ENCODE data around the gene MCTP1.

Gene MCTP1

DNA sequence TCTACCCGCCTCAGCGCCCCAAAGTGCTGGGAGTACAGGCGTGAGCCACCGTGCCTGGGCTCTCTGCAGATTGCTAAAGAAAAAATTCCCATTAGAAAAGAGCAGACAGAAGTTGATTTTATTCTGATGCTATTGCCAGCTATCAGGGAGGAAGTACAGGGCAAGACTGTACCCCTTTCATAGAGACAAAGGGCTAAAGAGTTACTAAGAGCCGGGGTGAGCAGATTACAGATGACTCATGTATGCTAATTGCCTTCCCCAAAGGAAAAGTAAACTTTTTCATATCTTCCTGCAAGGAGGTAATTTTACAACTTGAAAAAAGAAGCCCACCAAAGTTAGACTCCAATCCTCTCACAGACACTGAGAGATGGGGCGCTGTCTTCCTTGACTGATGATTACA is 42.3 kb upstream of the MCTP1 start:
- no peak overlapping the region for H3K4me2 ChIP-seq (ENCODE audit: low read length)
- TF ChIP-seq, protein P1, sequence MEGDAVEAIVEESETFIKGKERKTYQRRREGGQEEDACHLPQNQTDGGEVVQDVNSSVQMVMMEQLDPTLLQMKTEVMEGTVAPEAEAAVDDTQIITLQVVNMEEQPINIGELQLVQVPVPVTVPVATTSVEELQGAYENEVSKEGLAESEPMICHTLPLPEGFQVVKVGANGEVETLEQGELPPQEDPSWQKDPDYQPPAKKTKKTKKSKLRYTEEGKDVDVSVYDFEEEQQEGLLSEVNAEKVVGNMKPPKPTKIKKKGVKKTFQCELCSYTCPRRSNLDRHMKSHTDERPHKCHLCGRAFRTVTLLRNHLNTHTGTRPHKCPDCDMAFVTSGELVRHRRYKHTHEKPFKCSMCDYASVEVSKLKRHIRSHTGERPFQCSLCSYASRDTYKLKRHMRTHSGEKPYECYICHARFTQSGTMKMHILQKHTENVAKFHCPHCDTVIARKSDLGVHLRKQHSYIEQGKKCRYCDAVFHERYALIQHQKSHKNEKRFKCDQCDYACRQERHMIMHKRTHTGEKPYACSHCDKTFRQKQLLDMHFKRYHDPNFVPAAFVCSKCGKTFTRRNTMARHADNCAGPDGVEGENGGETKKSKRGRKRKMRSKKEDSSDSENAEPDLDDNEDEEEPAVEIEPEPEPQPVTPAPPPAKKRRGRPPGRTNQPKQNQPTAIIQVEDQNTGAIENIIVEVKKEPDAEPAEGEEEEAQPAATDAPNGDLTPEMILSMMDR (IDR thresholded peaks at IDR 0.05; ENCODE audit: low read depth, low read length, poor library complexity, severe bottlenecking): no peak
- TF ChIP-seq EZH2phosphoT487 (IDR thresholded peaks at IDR 0.05; ENCODE audit: borderline replicate concordance, low read length): no peak
- no peaks in the 10 kb centered on the region for H3K9me2 ChIP-seq (replicated peaks; ENCODE audit: control insufficient read depth, low read length)
- H3K27me3 ChIP-seq (ENCODE audit: control insufficient read depth, low read length): no peaks in the 10 kb centered on the region
- no peak overlapping the region for H3K4me3 ChIP-seq (ENCODE audit: low read length)
- no peaks in the 10 kb centered on the region for H4K20me1 ChIP-seq (ENCODE audit: control insufficient read depth, insufficient read depth, low read depth, low read length)
- H3K9me3 ChIP-seq (ENCODE audit: control insufficient read depth, insufficient read depth, low read length): no peaks in the 10 kb centered on the region
- H3K36me3 ChIP-seq (ENCODE audit: control insufficient read depth, low read length): no peaks in the 10 kb centered on the region
- H3K4me1 ChIP-seq (ENCODE audit: control insufficient read depth, low read length): no peaks in the 10 kb centered on the region
- no peak overlapping the region for H3K27ac ChIP-seq (ENCODE audit: low read depth, low read length)
- no peaks in the 10 kb centered on the region for H3F3A ChIP-seq (ENCODE audit: control insufficient read depth, insufficient read depth)
- H3K79me2 ChIP-seq (ENCODE audit: control insufficient read depth, low read length): no peaks in the 10 kb centered on the region

DNA sequence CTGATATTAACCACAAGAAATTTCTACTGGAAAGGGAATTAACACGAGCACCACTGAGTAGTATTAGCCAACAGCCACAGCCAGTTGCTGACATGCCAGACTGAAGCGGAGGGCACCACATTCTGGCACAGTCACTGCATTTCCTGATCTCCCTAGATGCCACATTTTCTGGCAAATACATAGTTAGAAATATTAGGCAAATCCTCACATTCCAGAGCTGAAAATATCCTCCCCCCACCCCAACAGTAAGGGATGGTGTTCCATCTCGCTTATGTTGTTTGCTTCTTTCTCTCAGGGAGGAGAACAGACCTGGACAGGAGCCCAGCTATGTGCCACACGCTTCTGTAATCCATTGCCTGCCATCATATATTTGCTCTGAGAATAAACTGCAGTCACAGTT is 32.8 kb upstream of the MCTP1 start:
- Histone ChIP-seq H3K36me3 (ENCODE audit: control insufficient read depth, low read length) (no peaks in the 10 kb centered on the region), H3K4me2 (ENCODE audit: low read length) (no peak overlapping the region), H3K27ac (ENCODE audit: low read depth, low read length) (no peak overlapping the region), H3K9me2 (replicated peaks; ENCODE audit: control insufficient read depth, low read length) (no peaks in the 10 kb centered on the region), H3K27me3 (ENCODE audit: control insufficient read depth, low read length) (no peaks in the 10 kb centered on the region), H4K20me1 (ENCODE audit: control insufficient read depth, insufficient read depth, low read depth, low read length) (no peaks in the 10 kb centered on the region), H3K79me2 (ENCODE audit: control insufficient read depth, low read length) (no peaks in the 10 kb centered on the region), H3K4me3 (ENCODE audit: low read length) (no peak overlapping the region), H3K9me3 (ENCODE audit: control insufficient read depth, insufficient read depth, low read length) (no peaks in the 10 kb centered on the region), H3F3A (ENCODE audit: control insufficient read depth, insufficient read depth) (no peaks in the 10 kb centered on the region), H3K4me1 (ENCODE audit: control insufficient read depth, low read length) (no peaks in the 10 kb centered on the region)
- TF ChIP-seq EZH2phosphoT487 (IDR thresholded peaks at IDR 0.05; ENCODE audit: borderline replicate concordance, low read length): no peak
- TF ChIP-seq, protein P1 (IDR thresholded peaks at IDR 0.05; ENCODE audit: low read depth, low read length, poor library complexity, severe bottlenecking): no peak

DNA sequence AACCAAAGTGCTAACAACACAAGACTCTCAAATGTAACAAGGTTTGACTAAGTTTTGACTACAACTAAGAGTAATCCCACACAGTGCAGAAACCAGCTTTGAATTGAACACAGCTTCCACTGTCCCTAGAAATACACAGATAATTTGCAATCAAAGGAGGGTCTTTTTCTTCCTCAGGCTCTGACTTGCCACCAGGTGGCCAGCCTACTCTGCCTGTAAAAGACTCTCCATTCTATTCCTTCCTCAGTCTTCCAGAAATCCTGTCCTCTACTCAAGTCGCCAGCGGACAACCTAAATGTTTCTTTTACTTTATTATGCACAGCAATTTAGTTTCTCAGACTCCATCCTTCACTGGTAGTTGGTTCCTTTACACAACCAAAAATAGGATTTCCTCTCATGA is 32.2 kb upstream of the MCTP1 start:
- no peaks in the 10 kb centered on the region for H4K20me1 ChIP-seq (ENCODE audit: control insufficient read depth, insufficient read depth, low read depth, low read length)
- no peak overlapping the region for H3K4me2 ChIP-seq (ENCODE audit: low read length)
- H3K9me3 ChIP-seq (ENCODE audit: control insufficient read depth, insufficient read depth, low read length): no peaks in the 10 kb centered on the region
- H3K27ac ChIP-seq (ENCODE audit: low read depth, low read length): no peak overlapping the region
- no peaks in the 10 kb centered on the region for H3K9me2 ChIP-seq (replicated peaks; ENCODE audit: control insufficient read depth, low read length)
- H3K79me2 ChIP-seq (ENCODE audit: control insufficient read depth, low read length): no peaks in the 10 kb centered on the region
- no peaks in the 10 kb centered on the region for H3F3A ChIP-seq (ENCODE audit: control insufficient read depth, insufficient read depth)
- H3K4me1 ChIP-seq (ENCODE audit: control insufficient read depth, low read length): no peaks in the 10 kb centered on the region
- H3K4me3 ChIP-seq (ENCODE audit: low read length): no peak overlapping the region
- no peaks in the 10 kb centered on the region for H3K27me3 ChIP-seq (ENCODE audit: control insufficient read depth, low read length)
- TF ChIP-seq EZH2phosphoT487 (IDR thresholded peaks at IDR 0.05; ENCODE audit: borderline replicate concordance, low read length): no peak
- TF ChIP-seq, protein P1 (IDR thresholded peaks at IDR 0.05; ENCODE audit: low read depth, low read length, poor library complexity, severe bottlenecking): no peak
- H3K36me3 ChIP-seq (ENCODE audit: control insufficient read depth, low read length): no peaks in the 10 kb centered on the region

DNA sequence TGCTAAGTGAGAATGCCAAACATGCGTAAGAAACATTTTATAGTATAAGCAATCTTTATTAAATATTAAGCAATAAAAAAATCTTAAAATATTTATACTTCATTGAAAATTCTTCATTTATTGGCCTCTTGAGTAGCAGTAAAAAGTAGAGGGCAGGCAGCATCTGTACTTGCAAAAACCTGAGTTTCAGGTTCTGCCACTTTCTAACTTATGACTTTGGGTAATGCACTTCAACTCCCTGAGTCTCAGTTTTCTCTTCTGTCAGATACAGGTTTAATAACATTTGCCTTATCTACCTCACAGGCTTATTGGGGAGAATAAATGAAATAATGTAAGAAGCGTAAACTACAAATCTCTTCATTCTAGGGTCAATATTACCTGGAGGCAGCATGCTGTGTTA is 19.8 kb upstream of the MCTP1 start:
- Histone ChIP-seq H3K36me3 (ENCODE audit: control insufficient read depth, low read length) (no peaks in the 10 kb centered on the region), H3K4me2 (ENCODE audit: low read length) (no peak overlapping the region), H3K79me2 (ENCODE audit: control insufficient read depth, low read length) (no peaks in the 10 kb centered on the region), H3K4me3 (ENCODE audit: low read length) (no peak overlapping the region), H3K27me3 (ENCODE audit: control insufficient read depth, low read length) (no peaks in the 10 kb centered on the region), H3K27ac (ENCODE audit: low read depth, low read length) (no peak overlapping the region), H3K4me1 (ENCODE audit: control insufficient read depth, low read length) (no peaks in the 10 kb centered on the region), H4K20me1 (ENCODE audit: control insufficient read depth, insufficient read depth, low read depth, low read length) (no peaks in the 10 kb centered on the region), H3K9me2 (replicated peaks; ENCODE audit: control insufficient read depth, low read length) (no peaks in the 10 kb centered on the region), H3K9me3 (ENCODE audit: control insufficient read depth, insufficient read depth, low read length) (no peaks in the 10 kb centered on the region), H3F3A (ENCODE audit: control insufficient read depth, insufficient read depth) (no peaks in the 10 kb centered on the region)
- TF ChIP-seq, protein P1 (IDR thresholded peaks at IDR 0.05; ENCODE audit: low read depth, low read length, poor library complexity, severe bottlenecking): no peak
- no peak for TF ChIP-seq EZH2phosphoT487 (IDR thresholded peaks at IDR 0.05; ENCODE audit: borderline replicate concordance, low read length)
